HG03103 (cell line): Measurements from ENCODE around the gene FAM149A.
A peak's percentile ranks its signal among the peaks of the same experiment; 100 is the strongest.

ENCODE experiments used
- ATAC-seq: cut with Tn5 transposase; IDR thresholded peaks from one replicate; pipeline ENCODE4 v1.9.1; 2021; ENCODE audit warnings: low read depth; ENCODE audit not compliant: unreplicated experiment

Gene FAM149A

GRCh38 chr4:186151499-186151898 lies 47.0 kb downstream of the FAM149A start:
- ATAC-seq, result no peak

- ATAC-seq, result no peak
Observed at GRCh38 chr4:186158021-186158813, 53.7 kb downstream of the FAM149A start.

DNA sequence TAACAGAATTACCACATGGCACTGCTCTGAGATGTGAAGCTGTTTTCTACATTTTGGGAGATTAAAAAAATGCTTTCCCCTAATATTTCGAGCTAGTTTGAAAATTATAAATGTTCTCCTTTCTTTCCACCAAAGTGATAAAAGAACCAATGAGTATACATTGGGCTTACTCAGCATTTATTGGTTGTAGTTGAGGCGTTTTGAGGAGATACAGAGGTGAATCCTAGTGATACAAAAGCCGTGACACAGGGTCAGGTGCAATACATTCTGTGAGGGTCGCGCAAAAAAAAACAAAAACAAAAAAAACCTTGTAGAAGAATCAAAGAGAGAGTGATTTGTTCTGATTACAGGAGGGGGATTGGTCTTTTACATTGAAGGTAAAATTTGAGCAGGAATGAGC lies 54.5 kb downstream of the FAM149A start:
- no peak for ATAC-seq

GRCh38 chr4:186159613-186160012 lies 55.1 kb downstream of the FAM149A start:
- no peak for ATAC-seq

DNA sequence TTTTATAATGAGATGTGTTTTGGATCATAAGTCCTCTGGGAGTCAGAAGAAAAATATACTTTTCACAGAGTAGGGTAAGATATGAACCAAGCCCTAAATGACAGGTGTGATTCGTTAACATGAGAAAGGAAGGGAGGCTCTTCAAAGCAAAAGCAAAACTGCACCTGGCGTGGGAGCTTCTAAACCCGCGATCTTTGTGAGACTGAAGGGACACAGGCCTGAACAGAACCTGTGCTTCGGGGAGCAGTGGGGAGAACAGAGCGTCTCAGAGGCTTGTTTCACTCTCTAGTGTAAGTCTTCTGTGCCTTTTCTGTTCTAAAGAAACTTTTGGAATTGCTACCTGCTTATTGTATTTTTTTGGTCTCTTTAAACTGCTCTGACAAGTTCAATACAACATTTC lies 56.6 kb downstream of the FAM149A start:
- peak; percentile 89 for ATAC-seq

GRCh38 chr4:186166852-186167512 lies 62.5 kb downstream of the FAM149A start:
- ATAC-seq, result no peak

DNA sequence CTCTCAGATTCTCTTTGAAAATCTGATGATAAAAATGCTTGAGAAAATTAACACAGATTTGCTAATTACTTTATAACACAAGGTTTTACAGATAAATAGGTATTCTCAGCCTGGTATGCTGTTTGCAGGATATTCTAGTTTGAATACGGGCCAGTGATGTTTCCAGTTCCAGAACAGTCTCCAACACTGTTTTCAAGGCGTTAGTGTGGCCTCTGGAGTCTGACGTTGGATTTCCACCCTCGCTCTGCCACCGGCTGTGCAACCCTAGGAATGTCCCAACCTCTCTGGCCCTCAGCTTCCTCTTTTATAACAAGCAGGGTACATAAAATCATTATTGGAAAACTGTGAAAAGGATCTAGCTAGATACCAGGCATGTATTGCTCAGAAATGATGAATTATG lies 63.1 kb downstream of the FAM149A start:
- ATAC-seq, result no peak

DNA sequence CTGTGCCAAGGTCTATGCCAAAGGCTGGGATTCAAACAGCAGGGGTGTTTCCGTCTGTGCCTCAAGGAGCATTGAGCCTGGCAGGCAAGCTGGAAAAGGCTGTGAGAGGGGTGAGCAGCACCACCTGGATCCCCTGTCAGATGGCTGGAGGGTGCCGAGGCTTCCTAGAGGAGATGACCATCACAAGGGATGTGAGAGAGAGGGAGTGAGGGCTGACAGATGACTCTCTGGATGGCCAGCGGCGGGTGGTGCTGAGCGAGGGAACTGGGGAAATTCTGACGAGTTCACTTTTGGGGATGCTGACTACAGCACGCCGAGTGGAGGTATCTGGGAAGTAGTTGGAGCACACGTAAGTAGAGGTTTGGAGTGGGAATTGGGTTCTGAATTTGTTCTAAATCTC lies 64.2 kb downstream of the FAM149A start:
- ATAC-seq, result no peak

DNA sequence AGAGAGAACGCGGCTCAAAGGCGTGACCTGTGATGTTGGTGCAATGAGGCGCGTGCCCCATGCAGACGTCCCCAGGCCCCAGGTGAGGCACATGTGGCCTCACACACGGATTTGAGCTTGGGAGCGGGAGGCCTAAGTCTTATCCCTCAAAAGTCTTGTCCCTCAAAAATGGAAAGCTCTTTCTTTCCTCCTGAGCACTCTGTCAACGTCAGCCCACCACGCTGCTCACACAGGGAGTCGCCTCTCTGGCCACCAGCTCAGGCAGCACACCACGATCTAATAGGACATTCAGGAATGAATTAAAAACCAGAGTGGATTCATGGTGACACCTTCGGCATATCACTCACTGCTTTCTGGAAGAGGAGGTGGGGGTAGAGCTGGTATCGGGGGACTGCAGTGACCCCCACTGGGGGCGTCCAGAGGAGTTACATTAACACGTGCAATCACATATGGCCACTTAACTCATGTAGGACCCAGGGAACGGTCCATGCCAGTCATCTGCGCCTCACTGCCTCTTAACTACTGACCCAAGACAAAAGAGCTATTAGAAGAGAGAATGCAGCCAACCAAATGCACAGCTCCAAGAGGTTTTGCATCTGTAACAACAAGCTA lies 64.9 kb downstream of the FAM149A start:
- ATAC-seq, result no peak

DNA sequence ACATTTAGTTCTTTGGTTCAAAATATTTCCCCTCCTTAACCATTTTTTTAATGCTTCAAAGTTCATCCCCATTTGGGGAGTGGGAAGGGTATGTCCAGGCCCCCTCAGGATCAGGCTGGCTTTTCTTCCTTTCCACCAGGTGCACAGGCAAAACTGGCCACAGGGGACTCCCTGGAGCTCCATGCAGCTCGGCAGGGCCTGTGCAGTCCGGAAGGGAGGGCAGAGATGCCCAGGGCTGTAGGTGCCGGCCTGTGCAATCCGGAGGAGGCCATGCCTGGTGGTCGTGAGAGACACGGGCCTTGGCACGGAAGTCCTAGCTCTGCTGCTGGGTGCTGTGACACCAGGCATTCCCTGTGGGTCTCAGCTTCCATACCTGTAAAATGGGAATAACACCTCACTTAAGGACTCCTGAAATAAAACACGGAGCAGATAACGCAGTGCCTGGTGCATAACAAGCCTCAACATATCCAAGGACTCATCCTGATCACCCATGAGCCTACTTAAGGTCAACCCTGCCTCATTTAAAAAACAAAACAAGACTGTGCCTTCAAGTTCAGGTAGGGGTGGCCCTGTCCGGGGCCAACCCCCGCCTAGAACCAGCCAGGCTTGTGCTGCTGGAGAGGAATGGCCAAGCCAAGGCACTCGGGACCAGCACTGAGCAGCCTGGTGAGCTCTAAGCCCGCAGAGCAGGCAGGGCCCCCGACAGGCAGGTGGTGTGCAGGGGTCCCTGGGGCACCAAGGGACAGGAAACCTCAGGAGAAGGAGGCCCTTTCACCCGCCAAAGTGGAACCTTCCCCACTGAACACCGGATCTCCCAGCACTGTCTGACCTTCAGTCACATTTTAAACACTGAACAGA lies 65.7 kb downstream of the FAM149A start:
- no peak for ATAC-seq

DNA sequence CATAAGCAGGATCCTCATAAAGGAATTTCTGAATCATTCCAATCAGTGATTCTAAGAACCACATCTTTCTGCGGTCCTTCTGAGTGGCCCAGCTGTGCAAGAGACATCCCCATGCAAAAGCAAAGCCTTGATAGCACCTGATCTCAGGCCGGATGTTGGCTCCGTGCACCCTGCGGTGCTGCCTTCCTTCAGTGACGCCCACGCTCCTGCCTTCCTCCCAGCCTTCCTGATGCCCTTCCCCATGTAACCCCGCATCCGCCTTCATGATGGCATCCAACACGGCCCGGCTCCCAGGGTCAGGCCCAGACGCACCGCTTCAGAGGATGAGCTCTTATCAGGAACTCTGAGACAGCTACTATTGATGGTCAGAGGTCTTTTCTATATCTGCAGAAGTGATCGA lies 66.5 kb downstream of the FAM149A start:
- no peak for ATAC-seq

DNA sequence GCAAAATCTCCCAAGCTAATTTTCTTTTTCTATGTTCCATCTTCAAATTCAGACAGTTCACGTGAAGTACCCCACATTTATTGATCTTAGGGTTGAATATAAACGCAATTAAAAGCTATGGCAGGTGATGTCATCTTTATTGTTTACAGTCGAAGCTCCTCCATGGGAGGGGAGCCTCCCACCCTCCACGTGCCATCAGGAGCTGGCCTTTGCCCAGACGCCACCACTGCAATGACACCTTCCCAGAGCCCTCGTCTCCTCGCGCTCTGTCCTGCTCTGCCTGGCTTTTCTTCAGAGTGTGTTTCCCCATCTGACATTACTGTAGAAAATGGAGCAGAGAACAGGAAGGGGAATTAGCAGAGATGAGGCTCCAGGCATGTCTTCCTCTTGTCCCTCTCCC lies 68.0 kb downstream of the FAM149A start:
- no peak for ATAC-seq

GRCh38 chr4:186188107-186188506 lies 83.6 kb downstream of the FAM149A start:
- no peak for ATAC-seq

- ATAC-seq, result no peak
Observed at GRCh38 chr4:186189656-186190055, 85.2 kb downstream of the FAM149A start.

GRCh38 chr4:186190581-186191199 lies 86.2 kb downstream of the FAM149A start:
- peak; percentile 26 for ATAC-seq

DNA sequence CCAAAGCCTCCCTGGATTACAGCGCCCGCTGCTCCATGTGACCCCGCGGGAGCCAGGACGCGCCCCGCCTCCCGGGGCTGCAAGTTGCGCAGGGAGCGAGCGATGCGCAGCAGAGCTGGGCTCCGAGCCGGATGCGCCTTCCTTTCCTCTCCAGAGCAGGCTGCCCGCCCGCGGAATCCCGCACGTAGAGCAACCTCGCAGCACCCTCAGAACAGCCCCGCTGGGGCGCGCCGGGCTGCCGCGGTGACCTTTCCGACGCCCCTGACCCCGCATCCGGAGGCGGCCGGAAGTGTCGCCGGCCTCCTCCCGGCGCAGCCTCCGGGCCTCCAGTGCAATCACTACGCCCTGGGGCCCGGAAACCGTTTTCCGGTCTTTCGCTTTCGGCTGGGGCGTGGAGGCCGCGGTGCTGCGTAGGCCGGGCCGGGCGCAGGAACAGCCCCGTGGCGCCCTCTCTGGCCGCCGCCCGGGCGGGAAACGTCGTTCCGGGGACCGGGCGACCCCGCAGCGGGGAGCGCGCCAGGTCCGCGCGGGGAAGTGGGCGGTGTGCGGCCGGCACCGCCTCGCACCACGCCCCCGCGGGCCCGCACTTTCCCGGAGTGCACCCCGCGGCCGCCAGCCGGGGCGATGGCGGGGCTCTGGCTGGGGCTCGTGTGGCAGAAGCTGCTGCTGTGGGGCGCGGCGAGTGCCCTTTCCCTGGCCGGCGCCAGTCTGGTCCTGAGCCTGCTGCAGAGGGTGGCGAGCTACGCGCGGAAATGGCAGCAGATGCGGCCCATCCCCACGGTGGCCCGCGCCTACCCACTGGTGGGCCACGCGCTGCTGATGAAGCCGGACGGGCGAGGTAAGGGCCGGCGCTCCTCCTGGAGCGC lies 86.9 kb downstream of the FAM149A start, which contains the start of gene CYP4V2:
TSS of gene CYP4V2 (plus strand) at position 368 of the 866 bp plus-strand sequence. CDS start at position 625, 257 bp downstream.
- peak; percentile 79 for ATAC-seq

GRCh38 chr4:186192066-186192612 lies 87.6 kb downstream of the FAM149A start:
- ATAC-seq, result peak; percentile 0

- ATAC-seq, result no peak
Observed at GRCh38 chr4:186193851-186194250, 89.3 kb downstream of the FAM149A start.

- no peak for ATAC-seq
Observed at GRCh38 chr4:186196063-186196462, 91.6 kb downstream of the FAM149A start.
